HCT116 (cell line): ENCODE measurements around the gene SDK1. TPM values are rescaled to one million over a fixed set of nuclear protein-coding genes. Genes with fewer than 3 reads are reported as not detected.

Experiments used
- ATAC-seq: fragments of 200-7000 bp; cut with Tn5 transposase; 2 replicates; pipeline ENCODE4 v1.9.1; 2020; ENCODE audit warnings: mild to moderate bottlenecking, moderate library complexity
- BruUV-seq: library from RNA; stranded (reverse); fragments of 400-500 nt; replicated peaks from 2 replicates; lab custom pipeline; 2021; lab: Mats Ljungman, UMichigan
- CTCF ChIA-PET: fragments of 300-600 bp; sonication (Branson Sonifier 250); formaldehyde crosslinking; loops from one replicate; lab custom pipeline; 2021; ENCODE audit warnings: antibody characterized with exemption; lab: Charles Lee
- POLR2A ChIA-PET: fragments of 300-600, 350-600 bp; sonication (Branson Sonifier 250); formaldehyde crosslinking; loops from one replicate; lab custom pipeline; 2021; ENCODE audit warnings: antibody characterized with exemption; lab: Charles Lee
- RAD21 ChIA-PET, 2 experiments: fragments of 300-600 bp; sonication (Branson Sonifier 250); formaldehyde crosslinking; loops; one replicate each; lab custom pipeline; 2023; ENCODE audit warnings: low total read pairs in 2 of 2; ENCODE audit not compliant: uncharacterized antibody in 2 of 2, unreplicated experiment in 2 of 2, low non-redundant PET in 1 of 2; lab: Charles Lee
- DNase-seq: peaks from one replicate; pipeline ENCODE4 v3.0.0-alpha.2; 2010; ENCODE audit warnings: low read depth, low spot score
- H2AFZ ChIP-seq: fragments of 200-600 bp; shearing (Covaris generic), sonication (generic); 2 replicates; pipeline ENCODE4 v1.6.1; 2017; ENCODE audit warnings: low read depth, mixed run types, mixed read lengths, antibody characterized with exemption, low read length; ENCODE audit not compliant: poor library complexity, severe bottlenecking
- H3K27ac ChIP-seq: 2 replicates; pipeline ENCODE4 v1.5.1; 2012; ENCODE audit warnings: low read depth, low read length
- H3K27me3 ChIP-seq: fragments of 200-600 bp; sonication (generic); 2 replicates; pipeline ENCODE4 v1.6.1; 2016; ENCODE audit warnings: mixed run types, low read length, mixed read lengths; ENCODE audit not compliant: insufficient read depth
- H3K36me3 ChIP-seq, 2 experiments: fragments of 200-500 bp in 1 of 2; fragments of 200-600 bp in 1 of 2; sonication (Bioruptor generic) in 1 of 2; sonication (generic) in 1 of 2; 2 replicates each; pipeline versions ENCODE4 v1.5.1 to v1.6.1; 2014 to 2016; ENCODE audit warnings: low read length in 2 of 2, inconsistent platforms in 1 of 2, mixed read lengths in 1 of 2, mixed run types in 1 of 2; ENCODE audit not compliant: insufficient read depth in 2 of 2, control insufficient read depth in 1 of 2
- H3K4me1 ChIP-seq, 2 experiments: fragments of 200-600 bp in 1 of 2; sonication (generic) in 1 of 2; 2 replicates each; pipeline versions ENCODE4 v1.5.1 to v1.6.1; 2012 to 2017; ENCODE audit warnings: low read length in 2 of 2, inconsistent platforms in 1 of 2, mild to moderate bottlenecking in 1 of 2, mixed read lengths in 1 of 2, mixed run types in 1 of 2, moderate library complexity in 1 of 2; ENCODE audit not compliant: insufficient read depth in 2 of 2, control insufficient read depth in 1 of 2
- H3K4me2 ChIP-seq: fragments of 200-600 bp; sonication (generic); 2 replicates; pipeline ENCODE4 v1.6.1; 2017; ENCODE audit warnings: mixed run types, low read length, mixed read lengths
- H3K4me3 ChIP-seq, 2 experiments: fragments of 200-600 bp in 1 of 2; sonication (generic) in 1 of 2; replicated peaks in 1 of 2; 2 replicates each; pipeline ENCODE4 v1.5.1; 2011 to 2016; ENCODE audit warnings: low read length in 2 of 2, control low read depth in 1 of 2, low read depth in 1 of 2, mild to moderate bottlenecking in 1 of 2, mixed read lengths in 1 of 2, mixed run types in 1 of 2
- H3K79me2 ChIP-seq: fragments of 200-600 bp; sonication (generic); 2 replicates; pipeline ENCODE4 v1.6.1; 2017; ENCODE audit warnings: mild to moderate bottlenecking, mixed run types, low read length, moderate library complexity, mixed read lengths; ENCODE audit not compliant: insufficient read depth
- H3K9ac ChIP-seq: fragments of 200-600 bp; sonication (generic); 2 replicates; pipeline ENCODE4 v1.6.1; 2016; ENCODE audit warnings: low read length, mixed read lengths
- H3K9me2 ChIP-seq: fragments of 200-600 bp; sonication (generic), shearing (Covaris generic); 2 replicates; pipeline ENCODE4 v1.6.1; 2017; ENCODE audit warnings: mixed run types, mild to moderate bottlenecking, moderate library complexity; ENCODE audit not compliant: insufficient read depth
- H3K9me3 ChIP-seq, 2 experiments: fragments of 200-500 bp in 1 of 2; fragments of 200-600 bp in 1 of 2; sonication (Bioruptor generic) in 1 of 2; sonication (generic) in 1 of 2; 2 replicates each; pipeline ENCODE4 v1.6.1; 2014 to 2017; ENCODE audit warnings: low read length in 2 of 2, mixed read lengths in 2 of 2, inconsistent platforms in 1 of 2, low read depth in 1 of 2, mild to moderate bottlenecking in 1 of 2, mixed run types in 1 of 2, moderate library complexity in 1 of 2; ENCODE audit not compliant: control insufficient read depth in 1 of 2, insufficient read depth in 1 of 2
- H4K20me1 ChIP-seq: fragments of 200-600 bp; sonication (generic), shearing (Covaris generic); 2 replicates; pipeline ENCODE4 v1.6.1; 2017; ENCODE audit warnings: mixed run types, mild to moderate bottlenecking, moderate library complexity; ENCODE audit not compliant: insufficient read depth
- CEBPB ChIP-seq: IDR thresholded peaks from 2 replicates; pipeline ENCODE4 v1.6.1; 2012; ENCODE audit warnings: low read depth
- CTCF ChIP-seq, 3 experiments: fragments of 200-600 bp in 1 of 3; sonication (generic) in 1 of 3; IDR thresholded peaks in 2 of 3; conservative IDR thresholded peaks in 1 of 3; 2 replicates each; pipeline ENCODE4 v1.5.1; 2012 to 2017; ENCODE audit warnings: low read depth in 2 of 3, low read length in 2 of 3, antibody characterized with exemption in 1 of 3, borderline replicate concordance in 1 of 3, control low read depth in 1 of 3, mild to moderate bottlenecking in 1 of 3, mixed read lengths in 1 of 3, mixed run types in 1 of 3, moderate library complexity in 1 of 3; ENCODE audit not compliant: insufficient read depth in 1 of 3
- ELF1 ChIP-seq: IDR thresholded peaks from 2 replicates; pipeline ENCODE4 v1.6.1; 2012; ENCODE audit warnings: low read depth, borderline replicate concordance
- EZH2 ChIP-seq: fragments of 200-600 bp; sonication (generic); IDR thresholded peaks from 2 replicates; pipeline ENCODE4 v1.6.1; 2017; ENCODE audit warnings: antibody characterized with exemption, mixed run types
- MAX ChIP-seq: IDR thresholded peaks from 2 replicates; pipeline ENCODE4 v1.6.1; 2012
- POLR2A ChIP-seq: IDR thresholded peaks from 2 replicates; pipeline ENCODE4 v1.7.0; 2011; ENCODE audit warnings: borderline replicate concordance; ENCODE audit not compliant: insufficient read depth, insufficient read length; ENCODE audit errors: extremely low read depth
- POLR2AphosphoS5 ChIP-seq: IDR thresholded peaks from 2 replicates; pipeline ENCODE4 v1.6.1; 2011; ENCODE audit warnings: mild to moderate bottlenecking, low read depth, low read length, moderate library complexity
- SP1 ChIP-seq: IDR thresholded peaks from 2 replicates; pipeline ENCODE4 v1.6.1; 2012; ENCODE audit warnings: low read depth
- SRF ChIP-seq: IDR thresholded peaks from 2 replicates; pipeline ENCODE4 v1.6.1; 2012; ENCODE audit warnings: low read depth
- YY1 ChIP-seq: IDR thresholded peaks from 2 replicates; pipeline ENCODE4 v1.6.1; 2011; ENCODE audit warnings: low read length, low read depth, moderate library complexity, mild to moderate bottlenecking; ENCODE audit not compliant: insufficient replicate concordance; ENCODE audit errors: extremely low read depth
- intact Hi-C: fragments of 100-400 bp; cut with micrococcal nuclease; formaldehyde crosslinking; loops from 2 replicates; pipeline ENCODE4 v1.10.0; 2022
- total RNA-seq: library from RNA; stranded (reverse); gene quantifications from one replicate; pipeline ENCODE4 v1.2.1, GENCODE V29; 2021; ENCODE audit not compliant: unreplicated experiment

Gene SDK1
- total RNA-seq, 1 experiment from 2014 or later = 0.05 TPM

GRCh38 chr7:3267966-3268690 lies 32.9 kb upstream of the SDK1 start:
- CTCF ChIA-PET = no interaction called here
- no TSS peak for BruUV-seq
- Histone ChIP-seq H4K20me1 (no peaks in the 10 kb centered on the region), H3K79me2 (no peaks in the 10 kb centered on the region), H3K9ac (no peak overlapping the region), H3K4me3 (no peak overlapping the region), H3K36me3 (no peaks in the 10 kb centered on the region), H3K27me3 (peaks cover 37% of the 10 kb centered on the region), H3K9me2 (no peaks in the 10 kb centered on the region), H3K4me1 (peaks cover 0 to 3% of the 10 kb centered on the region in 2 experiments; a peak in 1 of 4 replicates), H3K27ac (no peak overlapping the region), H3K9me3 (no peaks in the 10 kb centered on the region), H3K4me2 (no peak overlapping the region), H2AFZ (no peak overlapping the region)
- intact Hi-C loops = no loop called here
- POLR2A ChIA-PET = no interaction called here
- DNase-seq (no peak), ATAC-seq (no peak)
- TF ChIP-seq ELF1 = no peak
- RAD21 ChIA-PET = no interaction called here

- H3K9me2 ChIP-seq = no peaks in the 10 kb centered on the region
- DNase-seq (no peak), ATAC-seq (no peak)
- H3K27me3 ChIP-seq = peaks cover 17% of the 10 kb centered on the region
- peaks cover 0 to 3% of the 10 kb centered on the region in 2 experiments; a peak in 1 of 4 replicates for H3K4me1 ChIP-seq
- no peak overlapping the region for H3K9ac ChIP-seq
- no peak overlapping the region for H2AFZ ChIP-seq
- no peaks in the 10 kb centered on the region for H3K79me2 ChIP-seq
- intact Hi-C loops = no loop called here
- ChIA-PET RAD21 (no interaction called here), POLR2A (no interaction called here), CTCF (no interaction called here)
- TF ChIP-seq POLR2AphosphoS5 (no peak), YY1 (no peak), MAX (no peak), EZH2 (no peak), CTCF (IDR thresholded peaks at IDR 0.05 in 2 of 3, conservative IDR thresholded peaks at IDR 0.05 in 1 of 3; ENCODE audit: borderline replicate concordance in 1 of 3, insufficient read depth in 1 of 3, low read depth in 2 of 3, low read length in 2 of 3) (no peak), SRF (no peak), POLR2A (no peak), CEBPB (no peak), SP1 (no peak)
- no peaks in the 10 kb centered on the region for H3K9me3 ChIP-seq
- no peak overlapping the region for H3K27ac ChIP-seq
- no peaks in the 10 kb centered on the region for H3K36me3 ChIP-seq
- no TSS peak for BruUV-seq
- H3K4me3 ChIP-seq = no peak overlapping the region
- H3K4me2 ChIP-seq = no peak overlapping the region
- no peaks in the 10 kb centered on the region for H4K20me1 ChIP-seq
These were observed 30.7 kb upstream of the SDK1 start for GRCh38 chr7:3270362-3270761.
